GM21619 (cell line): ENCODE data around the gene LCA5.
A peak's percentile ranks its signal among the peaks of the same experiment; 100 is the strongest.
"Not testable (repeated sequence)": the region's sequence is repeated elsewhere in the genome, so short reads cannot be mapped to it uniquely, and the experiment has no call there.

Source experiments
- ATAC-seq: cut with Tn5 transposase; IDR thresholded peaks from one replicate; pipeline ENCODE4 v1.9.1; 2021; ENCODE audit not compliant: unreplicated experiment

The LCA5 gene

GRCh38 chr6:79536954-79537747, at the start of gene LCA5:
Gene LCA5, minus strand, starts transcription at chr6:79537430. Its CDS starts 18,536 bp downstream, at chr6:79518894.
- ATAC-seq = peak; percentile 100

DNA sequence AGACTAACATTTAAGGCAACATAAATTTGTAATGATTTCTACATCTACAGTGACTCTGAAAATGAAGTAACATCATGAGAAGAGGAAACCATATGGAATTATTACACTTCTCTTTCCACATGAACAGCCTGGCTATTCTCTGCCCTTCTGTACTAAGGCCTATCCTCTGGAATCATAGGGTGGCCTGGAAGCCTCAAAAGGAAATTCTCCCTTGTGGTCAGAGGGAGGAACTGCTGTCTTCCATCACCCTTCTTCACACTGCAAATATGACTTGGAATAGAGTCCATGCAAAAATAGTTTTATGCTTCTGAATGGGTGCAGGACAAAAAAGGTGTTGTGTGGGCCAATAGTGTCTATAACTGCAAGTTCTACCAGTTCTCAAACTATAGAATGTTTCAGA, 49.3 kb upstream of the LCA5 start:
- no peak for ATAC-seq

DNA sequence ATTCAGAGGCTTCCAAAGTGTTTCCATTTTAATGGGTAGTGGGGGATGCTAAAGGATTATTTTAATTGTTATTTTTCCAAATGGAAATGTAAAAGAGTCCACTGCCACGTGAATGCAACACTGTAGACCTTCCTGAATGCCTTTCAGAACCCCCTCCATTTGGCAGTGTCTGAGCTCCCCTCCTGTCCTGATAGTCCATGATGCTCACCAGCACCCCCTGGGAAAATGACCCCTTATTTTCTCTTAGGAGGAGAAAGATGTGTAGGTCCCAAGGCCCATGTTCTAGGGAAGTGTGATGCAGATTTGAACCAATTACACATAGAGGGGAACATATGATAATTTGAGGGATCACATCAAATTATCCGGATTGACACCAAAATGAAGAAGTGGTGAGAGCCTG, 47.1 kb upstream of the LCA5 start:
- no peak for ATAC-seq

GRCh38 chr6:79577926-79578325, 40.7 kb upstream of the LCA5 start:
- ATAC-seq = not testable (repeated sequence)

DNA sequence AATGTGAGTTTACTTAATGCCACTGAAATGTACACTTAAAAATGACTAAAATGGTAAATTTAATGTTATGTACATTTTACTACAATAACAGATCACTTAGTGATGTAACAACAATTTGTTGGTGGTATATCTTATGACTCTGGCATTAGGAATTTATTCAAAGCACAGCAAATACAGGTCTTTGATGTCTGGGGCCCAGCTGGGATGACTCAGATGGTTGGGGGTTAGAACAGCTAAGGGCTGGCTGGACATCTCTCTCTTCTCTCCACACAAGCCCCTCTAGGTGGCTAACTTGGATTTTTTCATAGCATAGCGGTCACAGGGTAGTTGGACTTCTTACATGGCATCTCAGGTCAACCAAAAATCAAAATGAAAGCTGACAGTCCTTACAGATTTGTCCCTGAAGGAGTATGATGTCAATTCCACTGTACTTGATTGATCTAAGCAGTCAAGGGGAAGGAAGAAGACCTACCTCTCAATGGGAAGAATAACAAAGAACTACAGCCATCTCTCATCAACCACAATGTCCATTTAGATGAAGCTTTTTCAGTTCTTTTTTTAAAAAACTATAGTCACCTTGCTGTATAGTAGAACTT, 37.5 kb upstream of the LCA5 start:
- ATAC-seq = no peak

DNA sequence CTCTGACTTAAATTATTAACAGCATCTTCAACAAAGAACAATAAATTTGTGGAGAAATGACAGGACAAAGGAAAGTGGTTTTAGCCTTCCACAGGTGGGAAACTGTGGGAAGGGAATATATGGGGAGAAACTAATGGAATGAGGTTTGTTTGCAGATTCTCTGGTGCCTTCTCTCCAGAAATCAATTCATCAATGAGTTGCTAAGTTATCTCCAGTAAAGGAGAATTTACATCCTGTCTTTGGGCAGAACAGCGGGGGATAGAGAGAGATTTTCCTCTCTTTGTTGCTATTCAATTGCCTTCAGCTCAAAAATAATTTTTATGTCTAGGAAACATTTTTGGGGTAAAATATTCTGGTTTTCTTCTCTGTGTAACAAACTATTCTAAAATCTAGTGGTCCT, 36.9 kb upstream of the LCA5 start:
- no peak for ATAC-seq

GRCh38 chr6:79571030-79571367, 33.8 kb upstream of the LCA5 start:
- peak; percentile 14 for ATAC-seq

DNA sequence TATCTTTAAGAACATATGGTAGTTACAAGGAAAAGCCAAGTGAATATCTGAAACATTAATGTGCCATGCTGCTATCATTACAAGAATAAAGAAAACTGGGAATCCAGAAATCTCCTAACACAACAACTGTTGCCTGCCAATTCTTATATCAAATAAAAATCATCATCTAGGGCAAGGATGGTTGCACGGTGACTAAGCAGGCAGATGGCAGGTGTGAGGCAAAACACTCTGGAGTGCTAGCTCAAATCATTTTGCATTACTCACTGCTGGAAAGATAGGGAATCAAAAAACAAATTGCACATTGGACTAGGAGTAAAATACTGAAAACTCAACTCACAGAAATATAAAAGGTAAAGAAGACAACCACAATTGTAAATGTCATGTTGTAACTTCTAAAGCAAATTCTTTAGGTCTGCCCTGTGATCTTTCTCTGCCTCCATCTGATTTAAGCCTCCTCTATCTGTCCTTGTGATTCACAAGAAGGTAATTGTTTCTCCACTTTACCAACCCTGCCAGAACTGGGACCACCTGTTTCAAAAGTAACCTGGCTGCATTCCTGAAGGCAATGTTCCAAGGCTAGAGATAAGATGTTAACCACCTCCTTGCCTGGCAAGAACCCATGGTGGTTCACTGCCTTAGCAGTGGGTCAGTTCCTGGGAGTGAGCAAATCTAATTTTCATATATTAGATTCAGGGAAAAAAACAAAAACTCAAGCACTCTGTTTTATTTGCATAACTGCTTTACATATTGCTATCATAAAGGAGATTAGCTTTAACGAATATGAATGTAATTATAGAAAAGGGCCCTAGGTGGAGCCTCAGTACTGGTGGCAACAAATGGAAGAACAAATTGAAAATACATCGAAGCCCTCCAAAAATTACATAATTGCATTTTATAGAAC, 33.1 kb upstream of the LCA5 start:
- peak; percentile 93 for ATAC-seq

DNA sequence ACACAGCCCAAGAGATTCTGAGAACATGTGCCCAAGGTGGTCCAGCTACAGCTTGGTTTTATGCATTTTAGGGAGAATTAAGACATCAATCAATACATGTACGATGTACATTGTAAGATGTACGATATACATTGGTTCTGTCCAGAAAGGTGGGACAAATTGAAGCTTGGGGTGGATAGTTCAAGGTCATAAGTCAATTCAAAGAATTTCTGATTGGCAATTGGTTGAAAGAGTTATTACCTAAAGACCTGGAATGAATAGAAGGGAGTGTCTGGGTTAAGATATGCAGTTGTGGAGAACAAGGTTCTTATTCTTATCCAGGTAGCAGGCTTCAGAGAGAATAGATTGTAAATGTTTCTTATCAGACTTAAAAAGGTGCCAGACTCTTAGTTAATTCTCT, 31.8 kb upstream of the LCA5 start:
- ATAC-seq = no peak

DNA sequence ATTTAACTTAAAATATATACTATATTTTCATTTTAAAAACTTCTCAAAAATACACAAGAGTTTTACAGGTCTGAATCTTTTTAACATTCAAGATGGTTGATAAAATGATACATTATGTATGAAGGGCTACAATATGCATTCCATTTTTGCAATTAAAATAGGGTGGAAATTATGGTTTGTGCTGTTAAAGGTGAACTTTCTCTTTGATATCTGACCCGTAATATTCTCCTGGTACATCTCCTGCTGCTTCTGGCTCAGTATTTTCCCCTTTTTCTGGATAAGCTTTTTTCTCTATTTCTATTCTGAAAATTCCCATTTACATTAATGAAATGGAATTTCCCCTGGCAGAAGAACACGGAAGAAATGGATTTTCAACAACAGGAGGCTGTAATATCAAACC, 27.4 kb upstream of the LCA5 start:
- no peak for ATAC-seq

DNA sequence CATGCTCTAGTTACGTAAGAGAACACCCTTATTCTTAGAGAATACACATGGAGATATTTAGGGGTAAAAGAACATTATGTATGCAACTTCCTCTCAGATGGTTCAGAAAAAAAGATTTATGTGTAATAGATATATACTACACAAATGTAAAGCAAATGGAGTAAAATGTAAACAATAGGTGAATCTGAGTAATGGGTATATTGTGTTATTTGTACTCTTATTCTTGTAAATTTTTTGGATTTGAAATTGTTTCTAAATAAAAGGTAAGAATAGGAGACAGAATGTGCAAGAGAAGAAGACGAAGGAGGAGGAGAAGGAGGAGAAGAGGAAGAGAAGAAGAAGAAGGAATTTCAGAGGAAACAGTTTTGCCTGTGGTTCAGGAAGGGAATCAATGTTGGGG, 22.5 kb upstream of the LCA5 start:
- no peak for ATAC-seq

DNA sequence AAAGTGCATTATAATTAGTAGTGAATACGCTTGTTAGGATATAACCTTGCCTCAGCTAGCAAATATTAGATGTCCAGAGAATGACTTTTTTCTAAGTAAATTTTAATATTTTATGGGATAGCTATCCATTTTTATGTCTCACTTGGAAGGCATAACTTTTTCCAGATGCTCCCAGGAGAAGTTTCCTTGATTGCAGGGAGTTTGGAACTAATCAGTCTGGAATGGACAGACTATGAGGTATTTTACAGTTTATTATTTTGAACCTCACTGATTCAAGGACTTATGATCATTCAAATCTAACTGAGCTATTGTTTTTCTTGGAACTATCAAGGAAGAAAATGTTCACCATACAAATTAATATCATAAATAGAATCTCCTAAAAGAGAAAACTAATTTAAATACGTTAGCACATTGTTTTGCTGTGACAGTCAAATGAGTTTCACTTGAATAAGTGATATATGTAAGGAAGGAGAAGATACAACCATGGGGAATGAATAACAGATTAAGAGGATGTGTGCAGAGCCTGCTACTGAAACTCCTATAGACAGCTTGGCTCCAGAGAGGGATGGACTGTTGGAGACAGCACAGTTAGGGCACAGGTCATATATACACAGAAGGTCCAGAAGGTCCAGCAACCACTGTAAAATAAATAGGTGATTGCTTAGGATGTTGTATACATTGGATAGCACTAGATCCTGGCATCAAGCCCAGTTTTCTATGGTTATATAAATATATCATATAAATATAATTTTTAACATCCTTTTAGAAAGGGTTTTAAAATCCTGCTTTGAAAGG, 20.6 kb upstream of the LCA5 start:
- ATAC-seq = no peak

DNA sequence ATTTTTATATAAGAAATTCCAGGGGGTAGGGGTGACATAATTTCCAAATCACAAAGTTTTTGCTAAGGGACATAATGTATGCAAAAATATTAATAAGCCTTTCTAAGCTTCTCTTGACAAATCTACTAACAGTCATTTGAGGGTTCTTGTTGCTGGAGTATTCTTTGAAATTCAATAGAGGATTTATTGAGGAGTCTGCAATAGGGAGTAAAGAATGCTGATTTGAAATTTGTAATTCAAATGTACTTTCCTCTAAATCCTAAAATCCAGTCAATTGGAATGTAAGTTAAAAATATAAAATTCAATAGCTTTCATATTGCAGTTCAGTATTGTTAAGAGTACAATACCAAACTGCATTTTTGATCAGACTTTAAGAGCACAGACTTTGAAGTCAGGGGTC, 17.1 kb upstream of the LCA5 start:
- ATAC-seq = no peak

DNA sequence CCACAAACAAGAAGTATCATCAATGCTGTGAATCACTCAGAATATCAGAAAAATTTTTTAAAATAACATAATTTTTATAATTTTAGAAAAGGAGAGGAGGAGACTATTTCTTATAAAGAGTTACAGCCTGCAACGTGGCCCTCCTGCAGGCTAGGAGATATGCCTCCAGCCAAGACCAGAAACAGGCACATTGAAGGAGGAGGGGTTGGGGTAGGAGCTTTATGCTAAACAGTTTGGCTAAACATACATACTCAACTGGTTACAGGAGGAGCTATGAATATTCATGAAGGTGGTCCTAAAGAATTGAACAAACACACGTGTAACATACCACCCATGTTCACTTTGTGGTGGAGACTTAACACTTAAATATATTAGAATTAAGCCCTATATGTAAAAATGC, 14.2 kb upstream of the LCA5 start:
- no peak for ATAC-seq

DNA sequence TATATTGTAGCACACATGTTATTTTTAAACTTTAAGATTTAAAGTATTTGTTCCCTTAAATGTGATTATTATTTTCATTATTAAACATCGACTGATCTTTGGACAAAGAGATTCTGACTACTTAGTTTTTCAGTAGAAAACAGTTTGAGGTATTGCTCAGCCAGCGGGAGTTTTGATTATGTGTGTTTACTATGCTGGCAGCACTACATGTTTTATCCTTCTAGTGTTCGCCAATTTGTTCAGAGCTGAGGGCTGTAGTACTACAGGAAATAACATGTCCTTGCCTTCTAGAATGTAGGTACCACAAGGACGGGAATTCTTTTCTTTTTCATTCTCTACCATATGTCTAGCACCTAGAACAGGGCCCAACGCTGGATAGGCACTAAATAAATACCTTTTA, 11.1 kb upstream of the LCA5 start:
- ATAC-seq = no peak

GRCh38 chr6:79546186-79546585, 9.0 kb upstream of the LCA5 start:
- no peak for ATAC-seq

DNA sequence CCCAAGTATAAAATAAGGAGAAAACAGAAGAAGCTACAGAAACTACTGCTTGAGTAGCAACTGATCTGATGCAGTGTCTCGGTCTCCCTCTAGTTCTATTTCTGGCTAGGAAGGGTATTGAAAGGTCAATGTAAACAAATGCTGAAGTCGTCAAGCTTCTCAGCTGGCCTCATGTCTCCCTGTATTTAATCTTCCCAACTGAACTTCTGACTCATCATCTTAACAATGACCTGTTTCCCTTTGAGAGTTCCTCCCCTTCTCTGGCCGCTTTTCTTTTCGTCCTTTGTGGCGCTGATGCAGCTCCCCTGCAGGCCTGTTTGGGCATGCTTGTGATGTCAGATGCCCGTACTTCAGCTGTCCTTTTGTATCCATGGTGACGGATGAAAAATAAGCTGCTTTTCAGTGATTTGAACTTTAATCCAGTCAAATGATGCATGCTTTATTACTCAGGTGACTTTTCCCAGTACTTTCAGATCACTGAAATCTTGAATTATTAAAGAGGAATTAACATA, 7.8 kb upstream of the LCA5 start:
- ATAC-seq = peak; percentile 81

DNA sequence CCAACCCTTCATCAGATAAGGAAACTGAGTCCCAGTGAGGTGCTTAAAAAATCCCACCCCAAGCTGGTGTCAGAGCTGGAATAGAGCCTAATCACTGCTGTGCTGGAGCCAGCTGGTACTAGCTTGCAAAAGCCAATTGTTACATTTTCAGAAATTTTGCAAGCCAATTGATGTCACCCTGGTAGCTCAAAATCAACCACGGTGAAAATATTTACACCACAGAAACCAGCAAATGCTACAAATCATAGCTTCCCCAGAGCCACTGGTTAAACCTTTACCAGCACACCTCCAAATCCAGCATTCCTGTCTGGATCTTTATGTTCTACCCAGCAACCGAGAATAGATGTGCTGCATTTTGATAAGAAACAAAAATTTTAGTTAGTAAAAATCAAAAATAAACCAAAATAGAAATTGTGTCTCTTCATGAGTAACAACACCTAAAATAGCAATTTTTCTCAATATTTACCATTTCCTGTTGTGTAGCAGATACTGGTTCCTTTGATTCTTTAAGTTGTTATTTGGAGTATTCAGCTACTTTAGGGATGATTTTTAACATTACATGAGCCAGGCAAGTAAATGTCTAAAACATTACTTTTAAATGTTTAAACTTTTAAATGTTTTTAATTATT, 7.2 kb upstream of the LCA5 start:
- ATAC-seq = peak; percentile 63

GRCh38 chr6:79543886-79544285, 6.7 kb upstream of the LCA5 start:
- peak; percentile 9 for ATAC-seq

DNA sequence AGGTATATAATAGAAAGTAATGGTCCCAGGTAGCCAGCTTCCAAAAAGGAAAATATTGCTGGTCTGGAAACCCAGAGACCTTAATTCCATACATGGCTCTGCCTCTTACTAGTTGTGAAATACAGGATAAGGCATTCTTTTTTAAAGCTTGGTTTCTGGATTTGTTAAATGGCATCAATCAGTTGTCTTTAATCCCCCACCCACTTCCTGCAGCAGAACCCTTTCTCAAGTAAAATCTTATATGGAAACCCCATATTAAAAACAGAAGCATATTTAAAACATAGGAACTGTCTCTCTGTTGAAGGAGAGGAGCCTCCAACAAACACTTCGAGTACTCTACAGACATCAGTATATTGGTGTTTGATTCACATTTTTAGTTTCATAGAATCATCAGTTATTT, 6.2 kb upstream of the LCA5 start:
- no peak for ATAC-seq
